NCI-H146 treated with DMSO at 0.1 percent for 48 hours (cell line): Measurements from ENCODE around the gene SLA2.
"Not testable (repeated sequence)": the region's sequence is repeated elsewhere in the genome, so short reads cannot be mapped to it uniquely, and the experiment has no call there.

Source experiments
- DNase-seq: peaks from one replicate; lab custom pipeline; 2025; ENCODE audit not compliant: unreplicated experiment; lab: John Stamatoyannopoulos, UW

The SLA2 gene

GRCh38 chr20:36576081-36576445, 69.9 kb downstream of the SLA2 start:
- DNase-seq = no peak

DNA sequence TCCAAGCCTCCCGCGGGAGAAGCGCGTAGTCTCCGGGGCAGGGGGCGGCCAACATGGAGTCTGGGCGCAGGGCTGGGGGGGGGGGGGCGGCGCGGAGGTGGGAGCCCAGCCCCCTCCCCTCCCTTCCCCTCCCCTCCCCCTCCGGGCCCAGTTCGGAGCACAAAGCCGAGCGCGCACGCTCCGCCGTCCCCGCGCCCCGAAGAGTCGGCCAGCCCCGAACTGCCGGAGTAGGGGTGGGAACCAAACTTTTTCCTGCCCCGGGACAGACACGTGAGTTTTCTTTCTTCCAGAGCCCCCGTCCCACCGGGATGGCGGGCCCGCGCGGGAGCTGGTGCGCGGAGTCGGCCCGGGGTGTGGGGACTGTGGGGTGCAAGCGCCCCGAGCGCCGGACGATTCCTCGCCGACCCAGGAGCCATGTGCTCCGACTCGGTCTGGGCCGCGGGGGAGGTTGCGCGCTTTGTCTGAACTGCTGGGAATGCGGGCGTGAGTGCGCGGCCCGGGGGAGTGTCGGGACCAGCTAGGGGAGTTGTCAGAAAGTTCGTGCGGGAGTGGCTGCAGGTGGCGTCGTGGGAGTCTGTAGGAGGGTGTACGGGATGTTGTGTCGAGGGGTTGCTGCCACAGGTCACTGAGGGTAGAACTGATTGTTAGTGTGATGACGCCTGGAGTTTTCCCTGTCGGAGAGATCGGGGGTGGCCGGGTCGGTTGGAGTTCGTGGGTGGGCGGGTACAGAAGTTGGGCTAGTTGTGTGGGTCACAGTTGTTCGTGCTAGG, 71.4 kb downstream of the SLA2 start:
- DNase-seq = no peak

- no peak for DNase-seq
Measured at GRCh38 chr20:36573798-36574365, 72.1 kb downstream of the SLA2 start.

- peak; percentile 70 for DNase-seq
Measured at GRCh38 chr20:36573103-36573797, 72.7 kb downstream of the SLA2 start, which contains the start of gene TGIF2. TGIF2 (plus strand) TSS chr20:36573597; CDS start chr20:36578775, 5,178 bp downstream.

DNA sequence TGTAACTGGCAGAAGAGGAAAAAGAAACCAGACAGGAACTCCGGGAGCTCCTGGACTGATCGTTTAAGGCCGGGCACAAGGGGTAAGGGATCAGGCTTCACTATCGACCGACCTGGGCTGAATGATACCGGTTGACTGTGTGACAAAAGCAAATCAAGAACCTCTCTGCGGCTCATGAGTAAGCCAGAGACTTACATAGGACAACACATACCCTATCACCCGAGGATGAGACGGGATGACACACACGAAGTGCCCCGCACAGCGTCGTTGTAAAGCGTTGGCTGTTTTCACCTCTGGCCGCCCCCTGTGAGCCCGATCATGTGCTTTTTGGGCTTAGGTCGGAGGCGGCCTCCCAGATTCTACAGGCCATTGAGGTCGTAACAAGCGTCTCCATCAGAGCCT, 73.3 kb downstream of the SLA2 start:
- no peak for DNase-seq

DNA sequence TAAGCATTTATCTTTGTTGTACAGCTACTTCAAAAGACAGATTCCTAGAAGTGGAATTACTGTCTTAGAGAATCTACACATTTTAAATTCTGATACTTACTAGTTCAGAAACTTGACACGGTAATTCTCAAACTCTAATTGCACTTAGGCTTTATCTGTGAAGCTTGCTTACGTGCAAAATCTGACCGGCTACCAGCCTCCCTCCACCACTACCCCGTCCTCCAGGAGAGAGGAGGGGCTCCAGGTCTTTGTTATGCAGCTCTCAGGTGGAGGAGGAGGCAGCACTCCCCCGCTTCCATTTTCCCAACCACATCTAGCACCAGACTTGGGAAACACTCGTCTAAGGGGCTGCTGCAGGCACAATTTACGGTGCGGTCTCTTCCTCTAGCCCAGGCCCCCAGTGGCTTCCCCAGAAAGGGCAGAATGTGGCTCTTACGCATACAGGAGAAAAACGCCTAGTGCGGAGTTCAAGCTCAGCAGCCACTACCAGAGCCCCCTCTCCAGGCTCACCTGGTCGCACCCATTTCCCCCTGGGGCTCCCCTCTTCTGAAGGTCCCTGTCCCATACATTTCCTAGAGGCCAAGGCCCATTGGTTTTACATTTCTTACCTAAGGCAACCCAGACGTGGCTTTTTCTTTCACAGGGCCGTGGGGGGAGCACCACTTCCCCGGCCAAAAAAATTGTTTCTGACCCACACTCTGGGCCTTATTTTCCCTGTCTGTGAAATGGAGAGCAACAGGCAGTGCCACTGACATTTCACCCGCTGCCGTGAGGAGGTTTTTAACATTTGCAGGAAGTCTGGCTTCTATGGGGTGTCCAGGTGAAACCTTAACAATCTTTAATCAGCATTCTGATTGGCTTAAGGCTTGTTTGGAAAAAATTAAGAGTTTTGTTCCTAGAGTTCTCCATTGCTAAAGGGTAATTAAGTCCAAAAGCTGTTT, 74.2 kb downstream of the SLA2 start:
- DNase-seq = peak; percentile 18

- no peak for DNase-seq
Measured at GRCh38 chr20:36569847-36570429, 76.1 kb downstream of the SLA2 start.

GRCh38 chr20:36565520-36565919, 80.5 kb downstream of the SLA2 start:
- no peak for DNase-seq

GRCh38 chr20:36564726-36565121, 81.3 kb downstream of the SLA2 start:
- DNase-seq = not testable (repeated sequence)

DNA sequence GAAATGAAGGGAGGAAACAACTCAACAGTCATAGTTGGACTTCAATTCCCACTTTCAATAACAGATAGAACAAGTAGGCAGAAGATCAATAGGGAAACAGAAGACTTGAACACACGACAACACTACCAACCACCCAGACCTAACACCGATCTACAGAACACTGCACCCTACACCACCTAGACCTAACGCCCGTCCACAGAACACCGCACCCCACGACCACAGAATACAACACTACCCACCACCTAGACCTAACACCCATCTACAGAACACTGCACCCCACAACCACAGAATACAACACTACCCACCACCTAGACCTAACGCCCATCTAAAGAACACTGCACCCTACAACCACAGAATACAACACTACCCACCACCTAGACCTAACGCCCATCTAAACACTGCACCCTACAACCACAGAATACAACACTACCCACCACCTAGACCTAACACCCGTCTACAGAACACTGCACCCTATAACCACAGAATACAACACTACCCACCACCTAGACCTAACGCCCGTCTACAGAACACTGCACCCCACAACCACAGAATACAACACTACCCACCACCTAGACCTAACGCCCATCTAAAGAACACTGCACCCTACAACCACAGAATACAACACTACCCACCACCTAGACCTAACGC, 81.8 kb downstream of the SLA2 start:
- DNase-seq = not testable (repeated sequence)

DNA sequence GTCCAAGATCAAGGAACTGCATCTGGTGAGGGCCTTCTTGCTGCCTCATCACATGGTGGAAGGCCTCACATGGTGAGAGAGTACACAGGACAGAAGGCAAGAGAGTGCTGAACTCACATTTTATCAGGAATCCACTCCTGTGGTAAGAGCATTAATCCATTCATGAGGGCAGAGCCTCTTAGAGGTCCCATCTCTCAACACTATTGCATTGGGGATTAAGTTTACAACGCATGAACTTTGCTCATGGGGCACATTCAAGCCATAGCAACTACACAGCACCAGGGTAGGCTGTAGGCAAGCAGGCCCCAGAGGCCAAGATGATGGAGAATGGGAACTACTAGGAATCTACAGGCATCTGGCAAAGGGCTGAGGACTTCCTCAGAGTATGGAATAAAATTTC, 82.6 kb downstream of the SLA2 start:
- DNase-seq = no peak

- DNase-seq = no peak
Measured at GRCh38 chr20:36562724-36563123, 83.3 kb downstream of the SLA2 start.
